ENCODE measurements around the gene KIRREL3.

GRCh38 chr11:126491092-126491491, 509.5 kb downstream of the KIRREL3 start:
- TF ChIP-seq GATA3 (IDR thresholded peaks at IDR 0.05; ENCODE audit: low read depth, low read length) (no peak), GATA2 (IDR thresholded peaks at IDR 0.05; ENCODE audit: low read depth, low read length) (no peak)
